Upper lobe of right lung (tissue), 1 donor: ENCODE results near the gene TLE2. TPM values are rescaled to one million over a fixed set of nuclear protein-coding genes. Genes with fewer than 3 reads are reported as not detected.

ENCODE experiments used
- ATAC-seq: fragments of 200-7000 bp; cut with Tn5 transposase; one replicate; pipeline ENCODE4 v1.9.1; 2020; ENCODE audit warnings: mild to moderate bottlenecking, moderate library complexity
- DNase-seq: peaks from one replicate; pipeline ENCODE4 v3.0.0-alpha.2; 2020
- H3K27ac ChIP-seq: fragments of 200-600 bp; one replicate; pipeline ENCODE4 v1.8.0; 2022
- H3K27me3 ChIP-seq: fragments of 200-600 bp; one replicate; pipeline ENCODE4 v1.8.0; 2022; ENCODE audit warnings: mild to moderate bottlenecking
- H3K36me3 ChIP-seq: fragments of 200-600 bp; one replicate; pipeline ENCODE4 v1.8.0; 2022
- H3K4me1 ChIP-seq: fragments of 200-600 bp; one replicate; pipeline ENCODE4 v1.8.0; 2022
- H3K4me3 ChIP-seq: fragments of 200-600 bp; one replicate; pipeline ENCODE4 v1.8.0; 2022; ENCODE audit warnings: mild to moderate bottlenecking
- H3K9me3 ChIP-seq: fragments of 200-600 bp; one replicate; pipeline ENCODE4 v1.8.0; 2022
- CTCF ChIP-seq: fragments of 200-600 bp; IDR thresholded peaks from one replicate; pipeline ENCODE4 v1.8.0; 2022; ENCODE audit warnings: antibody characterized with exemption
- intact Hi-C: fragments of 100-400 bp; cut with DNase I; formaldehyde crosslinking; loops from one replicate; pipeline ENCODE4 v1.11.0; 2022
- long read RNA-seq: library from polyadenylated mRNA; unstranded; transcript quantifications from one replicate; pipeline ENCODE4 v2.0.0, GENCODE V29; 2021
- total RNA-seq: library from RNA; stranded (reverse); fragmentation: NEBNext Ultra II Directional; extraction: Animal tissue kit (Norgen Biotek cat#: 25700); gene quantifications from one replicate; pipeline ENCODE4 v1.2.1, GENCODE V29; 2021
- donor health status: DM: no; HTN: yes; CAD: no; lungs with severe emphysema.

Gene TLE2
- 58.6 TPM for total RNA-seq
- long read RNA-seq, partial matches to known transcripts: 31 of 209 reads
- long read RNA-seq, other reads (novel, unspliced or antisense): 178 of 209 reads

GRCh38 chr19:3029065-3029923 is at the start of gene TLE2:
Gene TLE2, minus strand, starts transcription at chr19:3029280. Its CDS starts 376 bp downstream, at chr19:3028904.
- Histone ChIP-seq H3K27ac (peak within 1 kb of the TSS; percentile 49), H3K9me3 (no peaks in the 10 kb centered on the region), H3K36me3 (no peaks in the 10 kb centered on the region), H3K27me3 (no peaks in the 10 kb centered on the region), H3K4me1 (peaks cover 8% of the 10 kb centered on the region), H3K4me3 (peak within 1 kb of the TSS; percentile 59)
- DNase-seq (no peak), ATAC-seq (peak; percentile 40)
- intact Hi-C loops: no loop called here
- TF ChIP-seq CTCF: no peak

GRCh38 chr19:3075605-3076431 is 46.7 kb upstream of the TLE2 start:
- peak; percentile 91 for TF ChIP-seq CTCF
- Histone ChIP-seq H3K4me3 (no peak overlapping the region), H3K27me3 (no peaks in the 10 kb centered on the region), H3K36me3 (no peaks in the 10 kb centered on the region), H3K4me1 (peaks cover 8% of the 10 kb centered on the region), H3K9me3 (no peaks in the 10 kb centered on the region), H3K27ac (no peak overlapping the region)
- intact Hi-C loops: no loop called here
- peak; percentile 94 for ATAC-seq
- peak; percentile 86 for DNase-seq

GRCh38 chr19:3073931-3074595 is 45.0 kb upstream of the TLE2 start:
- ATAC-seq (no peak), DNase-seq (no peak)
- Histone ChIP-seq H3K4me1 (peaks cover 3% of the 10 kb centered on the region), H3K36me3 (no peaks in the 10 kb centered on the region), H3K4me3 (no peak overlapping the region), H3K9me3 (no peaks in the 10 kb centered on the region), H3K27me3 (no peaks in the 10 kb centered on the region), H3K27ac (peak overlapping the region; percentile 17)
- no peak for TF ChIP-seq CTCF
- intact Hi-C loops: no loop called here

GRCh38 chr19:3073159-3073563 is 44.1 kb upstream of the TLE2 start:
- peak; percentile 52 for ATAC-seq
- no peak for TF ChIP-seq CTCF
- intact Hi-C loops: no loop called here
- no peak overlapping the region for H3K4me3 ChIP-seq
- H3K4me1 ChIP-seq: peaks cover 3% of the 10 kb centered on the region
- no peaks in the 10 kb centered on the region for H3K9me3 ChIP-seq
- H3K36me3 ChIP-seq: no peaks in the 10 kb centered on the region
- no peaks in the 10 kb centered on the region for H3K27me3 ChIP-seq
- peak overlapping the region; percentile 42 for H3K27ac ChIP-seq
- DNase-seq: no peak

GRCh38 chr19:3071768-3072167 is 42.7 kb upstream of the TLE2 start:
- Histone ChIP-seq H3K4me1 (peaks cover 3% of the 10 kb centered on the region), H3K27ac (no peak overlapping the region), H3K9me3 (no peaks in the 10 kb centered on the region), H3K4me3 (no peak overlapping the region), H3K27me3 (no peaks in the 10 kb centered on the region), H3K36me3 (no peaks in the 10 kb centered on the region)
- DNase-seq (no peak), ATAC-seq (no peak)
- intact Hi-C loops: no loop called here
- no peak for TF ChIP-seq CTCF
